HG02870 (cell line): ENCODE results near the gene DOK1.
"Not testable (repeated sequence)": the region's sequence is repeated elsewhere in the genome, so short reads cannot be mapped to it uniquely, and the experiment has no call there.

Source experiments
- ATAC-seq: cut with Tn5 transposase; IDR thresholded peaks from one replicate; pipeline ENCODE4 v1.9.1; 2021; ENCODE audit warnings: mild to moderate bottlenecking, moderate library complexity; ENCODE audit not compliant: unreplicated experiment

Gene DOK1

DNA sequence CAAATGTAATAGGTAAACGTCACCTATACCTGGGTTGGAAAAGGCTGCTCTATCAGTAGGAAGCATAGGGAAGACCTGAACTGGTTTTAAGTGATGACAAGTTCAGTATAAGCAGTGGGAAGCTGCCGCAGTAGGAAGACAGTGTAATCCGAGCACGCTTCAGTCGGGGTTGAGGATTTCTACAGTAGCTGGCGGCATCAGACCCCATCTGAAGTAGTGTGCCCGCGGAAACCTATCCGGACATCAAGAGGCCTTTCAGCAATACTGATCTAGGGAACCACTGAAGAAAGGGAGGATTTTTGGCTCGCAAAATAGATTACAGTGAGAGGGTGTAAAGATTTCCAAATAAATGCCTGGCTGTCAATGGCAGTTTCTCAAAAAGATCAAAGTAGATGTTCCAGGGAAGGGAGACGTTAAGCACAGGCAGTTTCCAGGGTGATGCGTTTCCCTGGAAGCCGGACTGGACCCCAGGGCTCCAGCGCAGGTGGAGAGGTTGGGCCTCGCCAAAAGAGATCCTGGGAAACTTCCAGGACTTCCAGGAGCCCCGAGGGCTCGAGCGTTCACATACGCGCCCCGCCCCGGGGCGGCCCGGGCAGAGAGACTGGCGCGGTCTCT is 6.1 kb upstream of the DOK1 start:
- no peak for ATAC-seq

DNA sequence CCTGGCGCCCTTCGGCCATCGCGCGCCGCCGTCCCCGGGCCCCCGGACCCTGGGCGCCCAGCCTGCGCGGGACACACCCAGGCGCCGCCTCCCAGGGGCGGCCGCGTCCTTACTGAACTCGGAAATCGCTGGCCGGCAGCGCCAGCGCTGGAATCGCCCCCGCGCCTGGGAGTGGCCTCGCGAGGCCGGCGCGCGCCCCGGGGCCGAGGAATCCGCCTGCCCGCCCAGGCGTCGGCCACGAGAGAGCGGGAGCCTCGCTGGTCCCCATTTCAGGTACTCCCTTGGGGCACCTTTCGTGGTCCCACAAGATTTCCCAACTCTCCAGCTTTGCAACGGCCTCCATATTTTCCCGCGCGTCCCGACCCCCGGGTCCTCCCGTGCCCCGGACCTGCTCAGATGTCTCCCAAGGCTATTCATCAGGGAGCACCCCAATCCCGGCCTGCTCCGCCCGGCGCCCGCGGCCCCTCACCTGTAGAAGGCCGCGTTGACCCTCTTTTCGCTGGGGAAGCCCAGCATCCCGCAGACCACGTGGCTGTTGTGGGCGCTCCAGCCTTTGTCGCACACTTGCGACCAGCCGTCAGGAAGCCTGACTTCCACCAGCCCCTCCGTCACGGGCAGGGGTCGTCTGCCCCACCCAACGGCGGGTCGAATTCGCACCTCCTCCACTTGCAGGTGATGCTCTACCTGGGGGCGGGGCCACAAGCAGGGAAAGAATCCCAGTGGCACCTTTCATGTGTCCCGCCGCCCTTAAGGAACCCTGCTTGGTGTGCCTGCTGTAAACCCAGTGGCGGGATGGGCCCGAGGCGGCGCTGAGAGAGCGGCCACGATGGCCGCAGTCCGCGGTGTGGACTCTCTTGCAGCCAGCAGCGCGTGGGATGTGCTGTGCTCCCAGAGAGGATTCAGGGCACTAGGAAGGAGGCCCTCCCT is 5.4 kb upstream of the DOK1 start:
- no peak for ATAC-seq

DNA sequence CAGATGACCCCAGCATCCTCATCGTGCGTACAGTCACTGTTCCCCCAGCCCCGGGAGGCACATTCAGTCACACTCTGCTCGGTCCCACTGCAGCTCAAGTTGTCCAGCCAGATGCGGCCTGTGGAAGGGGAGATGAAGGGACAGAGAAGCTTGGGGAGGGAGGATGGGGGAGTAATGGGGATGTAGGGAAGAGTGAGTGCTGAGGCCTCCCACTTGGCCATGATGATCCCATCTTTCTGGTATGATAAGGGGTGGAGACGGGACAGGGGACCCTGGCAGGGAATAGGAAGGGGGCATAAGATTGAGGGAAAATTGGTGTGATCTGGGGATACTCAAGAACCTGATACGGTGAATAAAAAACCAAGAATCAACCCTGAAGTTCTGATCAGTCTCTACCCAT is 4.3 kb upstream of the DOK1 start:
- ATAC-seq = no peak

DNA sequence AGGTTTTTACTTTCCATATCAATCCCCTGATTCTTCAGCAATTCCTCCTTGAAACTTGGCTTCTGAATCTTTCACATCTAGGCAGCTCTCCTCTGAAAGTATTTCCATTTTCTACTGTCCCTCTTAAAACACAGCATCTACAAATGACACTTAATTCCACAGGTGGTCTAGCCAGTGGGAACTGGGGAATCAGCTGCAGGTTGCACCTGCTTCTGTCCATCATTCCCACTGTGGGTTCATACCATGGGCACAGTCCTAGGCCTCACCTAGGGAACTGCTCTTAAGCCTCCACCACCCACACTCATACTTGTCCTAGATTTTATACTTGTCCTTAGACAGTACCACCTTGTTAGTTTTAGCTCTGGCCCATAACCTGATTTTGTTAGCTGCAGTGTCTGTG is 3.0 kb upstream of the DOK1 start:
- no peak for ATAC-seq

DNA sequence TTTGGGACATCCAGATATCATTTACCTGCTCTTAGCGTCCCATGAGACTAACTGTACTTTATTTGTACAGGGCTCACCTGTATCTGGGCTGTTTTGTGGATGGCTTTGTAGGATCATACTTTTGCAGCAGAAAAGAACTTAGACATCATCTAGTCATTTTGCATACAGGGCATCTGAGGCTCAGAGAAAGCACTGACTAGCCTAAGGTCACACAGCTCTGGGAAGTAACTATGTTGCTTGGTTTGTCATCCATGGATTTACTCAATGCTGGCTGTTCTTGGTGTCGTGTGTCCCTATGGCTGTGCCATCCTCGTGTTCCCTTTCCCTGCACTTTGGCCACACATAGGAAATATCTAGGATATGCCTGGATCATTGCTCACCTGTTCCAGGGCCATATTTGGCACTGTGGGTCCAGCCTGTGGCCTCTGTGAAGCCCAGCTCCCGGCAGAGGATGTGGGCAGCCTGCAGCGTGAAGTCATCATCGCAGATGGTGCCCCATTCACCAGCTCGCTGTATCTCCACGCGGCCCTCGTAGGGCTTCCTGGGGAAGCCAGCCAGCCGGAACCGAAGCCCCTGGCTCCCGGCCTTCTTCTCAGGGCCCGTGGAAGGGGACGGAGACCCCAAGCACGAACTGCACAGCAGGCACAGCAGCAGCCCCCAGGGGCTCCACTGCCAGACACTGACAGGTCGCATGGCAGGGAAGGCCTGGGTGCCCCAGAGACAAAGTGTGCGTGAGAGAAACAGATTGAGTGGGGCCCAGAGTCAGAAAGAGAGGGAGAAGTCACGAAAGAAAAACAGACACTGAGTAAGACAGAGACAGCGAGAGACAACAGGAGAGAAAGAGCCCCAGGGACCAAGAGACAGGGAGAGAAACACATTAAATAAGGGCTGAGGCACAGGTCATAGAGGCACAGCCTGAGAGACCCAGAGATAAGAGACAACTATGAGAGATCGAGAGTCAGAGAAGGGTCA is 2.3 kb upstream of the DOK1 start:
- ATAC-seq = peak; percentile 26

DNA sequence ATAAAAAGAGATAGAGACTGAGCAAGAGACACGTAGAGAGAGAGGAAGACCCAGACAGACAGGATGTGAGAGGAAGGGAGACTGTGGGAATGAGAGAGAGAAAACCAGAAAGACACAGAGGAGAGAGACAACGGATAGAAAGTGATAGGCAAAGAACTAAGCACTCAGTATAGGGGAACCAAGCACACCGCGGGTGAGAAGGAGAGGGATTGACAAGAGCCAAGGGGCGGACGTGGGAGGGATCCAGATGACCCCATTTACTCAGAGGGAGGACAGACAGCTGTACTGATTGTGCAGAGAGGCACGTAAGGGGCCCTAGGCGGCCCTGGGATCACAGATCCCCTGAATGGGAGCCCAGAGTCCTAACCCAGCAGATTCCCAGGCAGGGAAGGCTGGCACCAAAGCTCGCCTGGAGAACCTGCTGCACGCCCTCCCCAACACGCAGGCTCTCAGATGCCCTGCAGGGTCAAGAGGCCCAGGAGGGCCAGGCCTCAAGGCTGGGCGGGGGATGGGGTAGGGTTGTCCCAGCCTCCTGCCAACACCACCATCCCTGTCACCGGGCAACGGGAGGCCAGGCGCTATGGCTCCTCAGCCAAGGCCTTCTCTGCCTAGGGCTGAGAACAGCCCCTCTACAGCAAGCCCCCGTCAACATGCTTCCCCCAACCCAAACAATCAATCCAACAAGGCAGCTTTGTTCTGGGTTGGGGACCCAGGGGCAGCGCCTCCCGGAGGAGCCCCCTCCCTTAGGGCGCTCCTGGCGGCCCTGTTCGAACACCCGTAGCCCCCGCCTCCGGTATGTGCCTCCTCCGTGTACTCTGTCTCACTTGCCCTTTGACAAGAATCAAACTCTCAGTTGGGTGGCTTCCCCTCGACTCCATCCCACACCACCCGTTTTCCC is 1.4 kb upstream of the DOK1 start:
- peak; percentile 13 for ATAC-seq

DNA sequence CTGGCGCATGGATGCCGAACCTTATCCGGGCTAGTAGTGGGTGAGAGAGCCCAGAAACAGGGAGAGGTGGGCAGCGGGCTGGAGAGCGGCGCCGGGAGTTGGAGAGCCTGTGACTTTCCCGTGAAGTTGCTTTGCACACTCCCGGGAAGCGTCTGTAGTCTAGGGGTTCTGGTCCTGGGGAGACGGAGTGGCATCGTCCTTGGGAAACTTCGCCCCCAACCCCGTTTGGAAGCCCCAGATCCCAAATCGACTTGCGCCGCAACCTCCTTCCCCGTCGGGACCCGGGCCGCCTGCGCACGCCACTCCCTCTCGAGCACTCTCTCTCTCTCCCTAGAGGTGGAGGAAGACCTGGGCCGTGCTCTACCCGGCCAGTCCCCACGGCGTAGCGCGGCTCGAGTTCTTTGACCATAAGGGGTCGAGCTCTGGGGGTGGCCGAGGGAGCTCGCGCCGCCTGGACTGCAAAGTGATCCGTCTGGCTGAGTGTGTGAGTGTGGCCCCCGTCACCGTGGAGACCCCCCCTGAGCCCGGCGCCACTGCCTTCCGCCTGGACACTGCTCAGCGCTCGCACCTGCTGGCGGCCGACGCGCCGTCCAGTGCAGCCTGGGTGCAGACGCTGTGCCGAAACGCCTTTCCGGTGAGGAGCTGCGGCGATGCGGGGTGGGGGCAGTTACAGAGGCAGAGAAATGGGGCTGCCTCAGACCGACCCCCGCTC is 456 bp downstream of the DOK1 start:
- ATAC-seq = no peak

DNA sequence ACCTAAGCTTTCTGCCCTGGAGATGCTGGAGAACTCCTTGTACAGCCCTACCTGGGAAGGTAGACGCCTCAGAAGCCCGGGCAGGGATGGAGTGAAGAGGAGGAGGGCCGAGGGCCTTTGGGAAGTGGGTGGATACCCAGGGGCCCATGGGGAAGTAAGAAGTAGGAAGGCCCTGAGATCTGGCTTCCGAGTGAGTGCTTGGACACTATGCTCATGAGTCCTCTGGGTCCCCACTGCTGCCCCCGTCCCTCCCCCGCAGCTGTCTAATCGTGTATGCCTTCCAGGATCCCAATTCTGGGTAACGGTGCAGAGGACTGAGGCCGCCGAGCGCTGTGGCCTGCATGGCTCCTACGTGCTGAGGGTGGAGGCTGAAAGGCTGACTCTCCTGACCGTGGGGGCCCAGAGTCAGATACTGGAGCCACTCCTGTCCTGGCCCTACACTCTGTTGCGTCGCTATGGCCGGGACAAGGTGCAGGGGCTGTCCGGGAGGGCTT is 1.1 kb downstream of the DOK1 start:
- ATAC-seq = no peak

DNA sequence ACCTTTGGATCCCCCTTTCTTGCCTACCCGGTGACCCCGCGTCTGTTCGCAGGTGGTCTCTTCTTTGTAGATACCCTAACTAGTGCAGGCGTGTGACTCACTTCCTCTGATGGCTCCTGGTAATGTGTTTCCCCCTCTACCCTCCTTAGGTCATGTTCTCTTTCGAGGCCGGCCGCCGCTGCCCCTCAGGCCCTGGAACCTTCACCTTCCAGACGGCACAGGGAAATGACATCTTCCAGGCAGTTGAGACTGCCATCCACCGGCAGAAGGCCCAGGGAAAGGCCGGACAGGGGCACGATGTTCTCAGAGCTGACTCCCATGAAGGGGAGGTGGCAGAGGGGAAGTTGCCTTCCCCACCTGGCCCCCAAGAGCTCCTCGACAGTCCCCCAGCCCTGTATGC is 1.6 kb downstream of the DOK1 start:
- no peak for ATAC-seq

DNA sequence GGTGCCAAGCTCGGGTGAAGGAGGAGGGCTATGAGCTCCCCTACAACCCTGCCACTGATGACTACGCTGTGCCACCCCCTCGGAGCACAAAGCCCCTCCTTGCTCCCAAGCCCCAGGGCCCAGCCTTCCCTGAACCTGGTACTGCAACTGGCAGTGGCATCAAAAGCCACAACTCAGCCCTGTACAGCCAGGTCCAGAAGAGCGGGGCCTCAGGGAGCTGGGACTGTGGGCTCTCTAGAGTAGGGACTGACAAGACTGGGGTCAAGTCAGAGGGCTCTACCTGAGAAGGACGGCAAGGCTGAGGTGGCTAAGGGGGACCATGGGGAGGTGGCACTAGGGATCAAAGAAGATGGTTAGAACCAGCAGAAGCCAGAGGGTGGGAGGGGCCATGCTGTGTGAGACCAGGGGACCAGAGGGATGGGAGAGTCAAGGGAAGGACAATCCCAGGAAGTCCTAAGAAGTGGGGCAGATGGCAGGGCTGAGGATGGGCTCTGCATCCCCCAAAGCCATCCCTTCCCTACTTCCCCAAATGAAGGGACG is 2.4 kb downstream of the DOK1 start:
- no peak for ATAC-seq

DNA sequence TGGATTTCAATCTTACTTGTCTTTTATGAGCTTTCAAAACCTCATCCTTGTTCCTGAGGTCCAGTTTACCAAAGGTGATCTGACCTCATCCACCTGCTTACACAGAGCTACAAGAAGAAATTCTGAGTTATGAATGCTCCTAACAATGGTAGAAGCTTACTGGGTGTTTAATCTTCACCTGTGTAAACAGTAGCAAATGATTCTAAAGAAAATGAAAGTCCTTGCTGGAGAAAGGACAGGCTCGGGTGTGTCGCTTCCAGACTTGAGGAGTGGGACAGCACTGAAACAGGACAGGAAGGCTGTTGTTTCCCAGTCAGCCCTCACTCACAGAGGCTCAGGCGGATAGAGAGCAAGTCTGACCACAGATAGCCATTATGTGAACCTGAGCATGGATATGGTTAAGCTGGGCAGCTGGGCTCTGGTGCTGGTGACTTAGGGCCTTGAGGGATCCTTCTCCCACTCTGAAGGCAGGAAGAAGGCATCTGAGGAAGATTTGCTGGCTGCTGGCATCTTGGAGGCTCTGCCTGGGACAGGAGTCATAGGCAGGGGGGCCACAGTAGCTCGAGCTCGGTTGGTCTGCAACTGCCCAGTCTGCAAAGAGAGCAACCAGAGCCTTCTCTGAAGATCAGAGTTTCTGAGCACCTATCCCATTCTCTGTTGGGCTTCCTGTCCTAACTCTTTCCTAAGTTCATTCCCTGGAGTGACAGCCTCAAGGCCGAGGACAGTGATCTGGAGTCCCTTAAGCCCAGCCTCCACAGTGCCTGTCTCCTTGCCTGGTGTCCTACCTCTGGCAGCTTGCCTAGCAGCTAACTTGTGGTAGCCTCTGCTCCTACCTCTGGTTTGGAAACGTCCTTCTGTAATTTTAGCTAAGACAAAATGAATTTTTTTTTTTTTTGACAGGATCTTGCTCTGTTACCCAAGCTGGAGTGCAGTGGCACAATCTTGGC is 4.0 kb downstream of the DOK1 start:
- ATAC-seq = no peak

DNA sequence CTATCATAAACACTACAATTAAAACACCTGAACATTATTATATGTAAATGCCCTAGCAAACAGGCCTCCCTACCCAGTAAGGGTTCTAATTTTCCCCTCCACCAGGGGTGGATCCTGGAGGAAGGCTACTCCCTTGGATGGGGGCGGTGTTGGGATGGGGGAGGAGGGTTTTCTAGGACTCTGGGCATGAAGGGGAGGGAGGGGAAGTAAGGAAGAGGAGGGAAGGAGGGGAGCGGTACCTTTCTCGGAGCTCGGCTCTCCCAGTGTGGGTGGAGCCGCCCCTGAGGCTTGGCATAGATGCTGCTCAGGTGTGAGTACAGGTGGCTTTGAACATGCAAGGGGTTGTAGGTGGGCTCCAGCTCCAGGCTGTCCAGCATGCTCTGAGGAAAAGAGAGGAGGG is 5.4 kb downstream of the DOK1 start:
- no peak for ATAC-seq

DNA sequence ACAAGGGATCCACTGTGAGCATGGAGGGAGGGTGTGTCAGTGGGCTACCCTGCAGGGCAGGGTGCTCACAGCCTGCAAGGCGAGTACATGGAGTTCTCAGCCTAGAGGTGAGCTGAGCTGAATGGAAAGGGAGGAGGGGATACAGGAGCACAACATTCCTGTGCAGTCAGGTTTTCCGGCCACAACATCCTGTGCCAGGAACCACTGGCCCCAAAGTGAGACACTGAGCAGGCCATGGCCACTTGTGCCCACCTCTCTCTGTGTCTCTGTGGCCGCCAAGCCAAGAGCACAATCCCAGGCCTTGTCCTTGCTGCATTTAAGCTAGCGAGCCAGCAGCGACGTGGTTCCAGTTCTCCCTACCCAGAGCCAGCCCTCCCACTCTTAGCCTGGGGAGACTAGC is 6.1 kb downstream of the DOK1 start:
- no peak for ATAC-seq

DNA sequence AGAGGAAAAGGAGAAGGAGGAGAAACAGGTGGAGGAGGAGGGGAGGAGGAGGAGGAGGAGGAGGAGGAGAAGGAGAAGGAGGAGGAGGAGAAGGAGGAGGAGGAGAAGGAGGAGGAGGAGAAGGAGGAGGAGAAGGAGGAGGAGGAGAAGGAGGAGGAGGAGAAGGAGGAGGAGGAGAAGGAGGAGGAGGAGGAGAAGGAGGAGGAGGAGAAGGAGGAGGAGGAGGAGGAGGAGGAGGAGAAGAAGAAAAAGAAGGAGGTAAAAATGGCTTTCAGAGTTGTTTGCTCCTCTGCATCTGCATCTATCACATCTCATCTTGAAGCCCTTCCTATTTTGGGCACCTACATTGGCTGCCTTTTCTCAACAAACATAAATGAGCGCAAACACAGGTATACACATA is 6.5 kb downstream of the DOK1 start:
- ATAC-seq = not testable (repeated sequence)

DNA sequence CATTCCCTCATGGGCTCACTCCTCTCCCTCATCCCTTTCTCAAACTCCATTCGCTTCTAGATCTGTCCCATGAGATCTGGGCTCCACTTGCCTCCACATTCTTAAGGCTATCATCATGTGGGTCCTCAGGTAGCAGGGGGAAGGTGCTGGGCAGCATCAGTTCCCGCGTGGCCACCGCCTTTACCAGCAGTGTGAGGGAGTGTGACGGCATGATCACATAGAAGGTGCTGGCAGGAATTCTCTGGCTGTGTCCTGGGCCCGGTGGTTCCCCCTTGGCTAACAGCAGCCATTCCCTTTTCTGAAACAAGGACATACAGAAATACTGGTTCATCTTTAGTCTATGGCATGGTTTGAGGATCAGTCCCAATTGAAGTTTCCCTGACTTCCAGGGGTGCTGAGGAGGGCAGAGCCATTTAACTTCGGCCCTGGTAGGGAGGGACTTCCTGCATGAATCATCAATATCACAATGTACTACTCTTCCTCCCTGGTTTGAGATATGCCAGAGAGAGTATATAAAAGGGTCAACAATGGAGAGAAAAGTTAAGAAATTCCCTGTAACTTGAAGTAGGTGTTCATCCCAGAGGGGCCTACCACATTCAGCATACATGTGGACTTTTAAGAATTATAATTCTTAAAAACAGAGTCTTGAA is 7.7 kb downstream of the DOK1 start:
- ATAC-seq = no peak

DNA sequence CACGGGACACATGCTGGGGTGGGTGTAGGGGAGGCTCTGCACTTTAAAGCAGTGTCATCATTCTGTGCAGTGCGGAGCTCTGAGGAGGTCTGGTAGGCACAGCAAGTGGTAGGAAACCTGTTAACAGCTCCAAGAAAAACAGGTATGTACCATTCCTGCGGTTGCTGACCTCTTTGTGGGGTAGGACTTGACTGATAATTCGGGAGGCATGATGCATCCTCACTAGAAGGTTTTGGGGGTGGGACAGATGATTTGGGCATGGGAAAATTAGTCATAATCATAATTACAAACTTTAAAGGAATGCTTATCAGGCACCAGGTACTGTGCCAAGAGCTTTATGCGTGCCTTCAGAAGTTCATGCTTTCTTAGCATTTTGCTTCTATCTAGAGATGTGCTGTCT is 9.7 kb downstream of the DOK1 start:
- no peak for ATAC-seq

DNA sequence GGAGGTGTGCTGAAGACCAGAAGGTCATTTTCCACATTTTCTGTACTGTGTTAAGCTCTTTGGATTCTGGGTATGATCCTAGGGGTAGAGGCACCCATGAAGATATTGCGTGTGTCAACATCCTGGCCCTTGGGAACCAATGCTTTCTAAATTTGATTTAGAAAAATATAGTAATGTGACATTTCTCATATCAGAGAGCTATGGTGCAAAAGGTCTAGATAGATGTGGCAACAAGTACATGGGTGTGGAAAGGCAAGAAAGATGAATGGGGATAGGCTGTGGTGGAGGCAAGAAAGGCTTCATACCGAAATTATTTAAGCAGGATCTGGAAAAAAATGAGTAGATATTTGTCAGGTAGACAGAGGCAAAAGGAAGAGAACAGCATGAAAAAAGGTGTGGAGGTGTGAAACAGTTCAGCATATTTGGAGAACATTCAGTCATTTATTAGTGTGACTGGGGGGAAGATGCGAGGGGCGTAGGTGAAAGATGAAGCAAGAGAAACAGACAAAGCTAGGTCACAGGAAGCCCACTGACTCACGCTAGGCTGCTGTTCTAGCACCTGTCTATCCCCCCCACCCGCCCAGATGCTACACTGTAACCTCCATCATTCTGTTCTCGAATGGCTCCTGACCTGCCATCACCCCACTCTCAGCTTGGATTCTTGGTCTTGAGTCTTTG is 11.7 kb downstream of the DOK1 start:
- ATAC-seq = no peak
